Panc1 (cell line): Measurements from ENCODE around the gene SLC5A2. TPM values are rescaled to one million over a fixed set of nuclear protein-coding genes. Genes with fewer than 3 reads are reported as not detected.

Source experiments
- ATAC-seq: fragments of 200-7000 bp; cut with Tn5 transposase; 2 replicates; pipeline ENCODE4 v1.9.1; 2020; ENCODE audit warnings: mild to moderate bottlenecking, moderate library complexity
- BruUV-seq: library from RNA; stranded (reverse); fragments of 400-500 nt; replicated peaks from 2 replicates; lab custom pipeline; 2021; lab: Mats Ljungman, UMichigan
- CTCF ChIA-PET: fragments of 300-600 bp; sonication (Branson Sonifier 250); formaldehyde crosslinking; loops from one replicate; lab custom pipeline; 2022; ENCODE audit warnings: antibody characterized with exemption; lab: Charles Lee
- POLR2A ChIA-PET: fragments of 300-600 bp; sonication (Branson Sonifier 250); formaldehyde crosslinking; loops from one replicate; lab custom pipeline; 2022; ENCODE audit warnings: antibody characterized with exemption; lab: Charles Lee
- DNase-seq: peaks from one replicate; pipeline ENCODE4 v3.0.0-alpha.2; 2010; ENCODE audit warnings: low read depth, low spot score
- H3K27ac ChIP-seq: 2 replicates; pipeline ENCODE4 v1.5.1; 2011; ENCODE audit warnings: mild to moderate bottlenecking, low read length, inconsistent platforms
- H3K27me3 ChIP-seq: fragments of 200-500 bp; sonication (Bioruptor generic); 2 replicates; pipeline ENCODE4 v1.6.0; 2014; ENCODE audit warnings: low read length, inconsistent platforms; ENCODE audit not compliant: control insufficient read depth, insufficient read depth
- H3K36me3 ChIP-seq: fragments of 200-500 bp; sonication (Bioruptor generic); 2 replicates; pipeline ENCODE4 v1.5.1; 2014; ENCODE audit warnings: inconsistent platforms, mild to moderate bottlenecking, low read length, moderate library complexity; ENCODE audit not compliant: control insufficient read depth, insufficient read depth
- H3K4me1 ChIP-seq: 2 replicates; pipeline ENCODE4 v1.5.1; 2011; ENCODE audit warnings: inconsistent platforms, mild to moderate bottlenecking, low read length, moderate library complexity; ENCODE audit not compliant: control insufficient read depth, insufficient read depth
- H3K4me3 ChIP-seq, 2 experiments: 2 replicates each; pipeline ENCODE4 v1.5.1; 2011 to 2012; ENCODE audit warnings: low read depth in 2 of 2, low read length in 2 of 2, mild to moderate bottlenecking in 2 of 2, inconsistent platforms in 1 of 2, moderate library complexity in 1 of 2
- H3K9me3 ChIP-seq: fragments of 200-500 bp; sonication (Bioruptor generic); 2 replicates; pipeline ENCODE4 v1.5.1; 2014; ENCODE audit warnings: low read depth, mild to moderate bottlenecking, inconsistent platforms, low read length, moderate library complexity; ENCODE audit not compliant: control insufficient read depth, insufficient read depth
- POLR2AphosphoS5 ChIP-seq: IDR thresholded peaks from 2 replicates; pipeline ENCODE4 v1.6.1; 2012; ENCODE audit warnings: mild to moderate bottlenecking, low read depth, low read length, moderate library complexity
- SIN3A ChIP-seq: IDR thresholded peaks from 2 replicates; pipeline ENCODE4 v1.6.1; 2012; ENCODE audit warnings: low read depth, mild to moderate bottlenecking, low read length, moderate library complexity, borderline replicate concordance; ENCODE audit not compliant: insufficient read depth
- TCF7L2 ChIP-seq: IDR thresholded peaks from 2 replicates; pipeline ENCODE4 v1.6.1; 2011; ENCODE audit warnings: mild to moderate bottlenecking, low read depth, low read length, inconsistent platforms
- in situ Hi-C: cut with HindIII; loops from 2 replicates; pipeline ENCODE4 v1.10.0; 2016; ENCODE audit warnings: low sequenced_read_pairs, low pct_unique_long_range_greater_than_20kb
- intact Hi-C: fragments of 100-400 bp; cut with micrococcal nuclease; formaldehyde crosslinking; loops from one replicate; pipeline ENCODE4 v1.10.0; 2022; ENCODE audit not compliant: unreplicated experiment
- total RNA-seq: library from RNA; stranded (reverse); gene quantifications from one replicate; pipeline ENCODE4 v1.2.1, GENCODE V29; 2021; ENCODE audit not compliant: unreplicated experiment
- TF ChIP-seq, protein P1 (sequence below): fragments of 450-650 bp; IDR thresholded peaks from 2 replicates; pipeline ENCODE4 v1.5.1; 2017; ENCODE audit warnings: mild to moderate bottlenecking
- TF ChIP-seq, protein P2 (sequence below), 2 experiments: IDR thresholded peaks; 2 replicates each; pipeline ENCODE4 v1.6.1; 2011 to 2012; ENCODE audit warnings: low read depth in 2 of 2, control low read depth in 1 of 2, low read length in 1 of 2, mild to moderate bottlenecking in 1 of 2, moderate library complexity in 1 of 2; ENCODE audit not compliant: insufficient read depth in 1 of 2

Gene SLC5A2
- total RNA-seq, 1 experiment from 2014 or later = 0.15 TPM

DNA sequence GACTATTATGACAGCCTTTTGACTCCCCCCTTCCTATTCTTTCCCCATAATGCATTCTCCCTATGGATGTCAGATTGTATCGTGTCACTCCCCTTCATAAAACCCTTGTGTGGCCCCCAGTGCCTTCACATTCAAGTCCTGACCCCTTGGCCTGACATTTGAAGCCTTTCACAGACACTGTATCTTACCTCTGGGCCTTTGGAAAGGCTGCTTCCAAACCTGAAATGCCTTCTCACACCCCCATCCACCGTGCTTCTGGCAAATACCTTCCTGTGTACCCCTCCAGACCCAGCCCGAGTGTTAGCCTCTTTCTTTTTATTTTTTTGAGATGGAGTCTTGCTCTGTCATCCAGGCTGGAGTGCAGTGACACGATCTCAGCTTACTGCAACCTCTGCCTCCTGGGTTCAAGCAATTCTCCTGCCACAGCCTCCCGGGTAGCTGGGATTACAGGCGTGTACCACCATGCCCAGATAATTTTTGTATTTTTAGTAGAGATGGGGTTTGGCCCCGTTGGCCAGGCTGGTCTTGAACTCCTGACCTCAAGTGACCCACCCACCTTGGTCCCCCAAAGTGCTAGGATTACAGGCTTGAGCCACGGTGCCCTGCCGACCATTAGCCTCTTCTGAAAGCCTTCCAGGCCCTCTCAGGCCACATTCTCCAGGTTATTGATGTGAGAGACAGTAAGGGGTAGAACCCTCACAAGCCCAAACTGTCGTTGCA is 21.6 kb upstream of the SLC5A2 start:
- in situ Hi-C loops (no loop called here), intact Hi-C loops (no loop called here)
- TF ChIP-seq, protein P1, sequence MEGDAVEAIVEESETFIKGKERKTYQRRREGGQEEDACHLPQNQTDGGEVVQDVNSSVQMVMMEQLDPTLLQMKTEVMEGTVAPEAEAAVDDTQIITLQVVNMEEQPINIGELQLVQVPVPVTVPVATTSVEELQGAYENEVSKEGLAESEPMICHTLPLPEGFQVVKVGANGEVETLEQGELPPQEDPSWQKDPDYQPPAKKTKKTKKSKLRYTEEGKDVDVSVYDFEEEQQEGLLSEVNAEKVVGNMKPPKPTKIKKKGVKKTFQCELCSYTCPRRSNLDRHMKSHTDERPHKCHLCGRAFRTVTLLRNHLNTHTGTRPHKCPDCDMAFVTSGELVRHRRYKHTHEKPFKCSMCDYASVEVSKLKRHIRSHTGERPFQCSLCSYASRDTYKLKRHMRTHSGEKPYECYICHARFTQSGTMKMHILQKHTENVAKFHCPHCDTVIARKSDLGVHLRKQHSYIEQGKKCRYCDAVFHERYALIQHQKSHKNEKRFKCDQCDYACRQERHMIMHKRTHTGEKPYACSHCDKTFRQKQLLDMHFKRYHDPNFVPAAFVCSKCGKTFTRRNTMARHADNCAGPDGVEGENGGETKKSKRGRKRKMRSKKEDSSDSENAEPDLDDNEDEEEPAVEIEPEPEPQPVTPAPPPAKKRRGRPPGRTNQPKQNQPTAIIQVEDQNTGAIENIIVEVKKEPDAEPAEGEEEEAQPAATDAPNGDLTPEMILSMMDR = no peak
- TF ChIP-seq SIN3A (no peak), TCF7L2 (no peak), POLR2AphosphoS5 (no peak)
- TF ChIP-seq, protein P2, sequence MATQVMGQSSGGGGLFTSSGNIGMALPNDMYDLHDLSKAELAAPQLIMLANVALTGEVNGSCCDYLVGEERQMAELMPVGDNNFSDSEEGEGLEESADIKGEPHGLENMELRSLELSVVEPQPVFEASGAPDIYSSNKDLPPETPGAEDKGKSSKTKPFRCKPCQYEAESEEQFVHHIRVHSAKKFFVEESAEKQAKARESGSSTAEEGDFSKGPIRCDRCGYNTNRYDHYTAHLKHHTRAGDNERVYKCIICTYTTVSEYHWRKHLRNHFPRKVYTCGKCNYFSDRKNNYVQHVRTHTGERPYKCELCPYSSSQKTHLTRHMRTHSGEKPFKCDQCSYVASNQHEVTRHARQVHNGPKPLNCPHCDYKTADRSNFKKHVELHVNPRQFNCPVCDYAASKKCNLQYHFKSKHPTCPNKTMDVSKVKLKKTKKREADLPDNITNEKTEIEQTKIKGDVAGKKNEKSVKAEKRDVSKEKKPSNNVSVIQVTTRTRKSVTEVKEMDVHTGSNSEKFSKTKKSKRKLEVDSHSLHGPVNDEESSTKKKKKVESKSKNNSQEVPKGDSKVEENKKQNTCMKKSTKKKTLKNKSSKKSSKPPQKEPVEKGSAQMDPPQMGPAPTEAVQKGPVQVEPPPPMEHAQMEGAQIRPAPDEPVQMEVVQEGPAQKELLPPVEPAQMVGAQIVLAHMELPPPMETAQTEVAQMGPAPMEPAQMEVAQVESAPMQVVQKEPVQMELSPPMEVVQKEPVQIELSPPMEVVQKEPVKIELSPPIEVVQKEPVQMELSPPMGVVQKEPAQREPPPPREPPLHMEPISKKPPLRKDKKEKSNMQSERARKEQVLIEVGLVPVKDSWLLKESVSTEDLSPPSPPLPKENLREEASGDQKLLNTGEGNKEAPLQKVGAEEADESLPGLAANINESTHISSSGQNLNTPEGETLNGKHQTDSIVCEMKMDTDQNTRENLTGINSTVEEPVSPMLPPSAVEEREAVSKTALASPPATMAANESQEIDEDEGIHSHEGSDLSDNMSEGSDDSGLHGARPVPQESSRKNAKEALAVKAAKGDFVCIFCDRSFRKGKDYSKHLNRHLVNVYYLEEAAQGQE (IDR thresholded peaks at IDR 0.05; ENCODE audit: insufficient read depth in 1 of 2, low read depth in 2 of 2, low read length in 1 of 2) = no peak
- no peak for DNase-seq
- H3K9me3 ChIP-seq = no peaks in the 10 kb centered on the region
- POLR2A ChIA-PET = interaction anchor here (0.9 kb wide), 1 partner anchor 252 kb away, joined by 3 read pairs; a partner anchor contains a TSS
- H3K36me3 ChIP-seq = no peaks in the 10 kb centered on the region
- H3K27ac ChIP-seq = no peak overlapping the region
- H3K4me1 ChIP-seq = peaks cover 18% of the 10 kb centered on the region
- no peak for ATAC-seq
- CTCF ChIA-PET = interaction anchor here (0.6 to 1.0 kb wide), 2 partner anchors 235 to 343 kb away, joined by 3 read pairs; no protein-coding TSS in a partner anchor
- H3K4me3 ChIP-seq = no peak overlapping the region
- no TSS peak for BruUV-seq
- no peaks in the 10 kb centered on the region for H3K27me3 ChIP-seq

DNA sequence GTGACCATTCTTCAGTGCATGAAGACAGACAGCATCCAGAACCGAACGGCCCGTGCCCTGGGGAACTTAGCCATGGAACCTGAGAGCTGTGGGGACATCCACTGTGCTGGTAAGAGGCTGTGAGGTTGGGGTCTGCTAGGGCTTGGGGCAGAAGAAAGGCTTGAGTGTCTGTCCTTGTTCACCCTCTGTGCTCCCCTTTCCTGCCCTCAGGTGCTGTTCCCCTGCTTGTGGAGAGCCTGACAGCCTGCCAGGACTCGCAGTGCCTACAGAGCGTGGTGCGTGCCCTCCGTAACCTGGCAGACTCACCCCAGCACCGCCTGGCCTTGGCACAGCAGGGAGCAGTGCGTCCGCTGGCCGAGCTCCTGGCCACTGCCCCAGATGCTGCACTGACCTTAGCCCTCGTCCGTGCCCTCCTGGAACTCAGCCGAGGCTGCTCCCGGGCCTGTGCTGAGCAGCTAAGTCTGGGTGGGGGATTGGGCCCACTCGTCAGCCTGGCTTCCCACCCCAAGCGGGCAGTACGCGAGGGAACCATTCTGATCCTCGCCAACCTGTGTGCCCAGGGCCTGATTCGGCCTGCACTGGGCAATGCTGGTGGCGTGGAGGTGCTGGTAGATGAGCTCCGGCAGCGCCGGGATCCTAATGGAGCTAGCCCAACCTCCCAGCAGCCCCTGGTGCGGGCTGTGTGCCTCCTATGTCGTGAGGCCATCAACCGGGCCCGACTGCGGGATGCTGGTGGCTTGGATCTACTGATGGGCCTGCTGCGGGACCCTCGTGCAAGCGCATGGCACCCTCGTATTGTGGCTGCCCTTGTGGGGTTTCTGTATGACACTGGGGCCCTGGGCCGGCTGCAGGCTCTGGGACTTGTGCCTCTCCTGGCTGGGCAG is 20.8 kb upstream of the SLC5A2 start:
- no peaks in the 10 kb centered on the region for H3K36me3 ChIP-seq
- H3K4me1 ChIP-seq = peaks cover 10% of the 10 kb centered on the region
- ATAC-seq = no peak
- H3K4me3 ChIP-seq = no peak overlapping the region
- no peak for DNase-seq
- intact Hi-C loops (no loop called here), in situ Hi-C loops (no loop called here)
- POLR2A ChIA-PET = no interaction called here
- H3K9me3 ChIP-seq = no peaks in the 10 kb centered on the region
- no peak overlapping the region for H3K27ac ChIP-seq
- TF ChIP-seq SIN3A = no peak
- no peak for TF ChIP-seq TCF7L2
- TF ChIP-seq, protein P2 (IDR thresholded peaks at IDR 0.05; ENCODE audit: insufficient read depth in 1 of 2, low read depth in 2 of 2, low read length in 1 of 2) = no peak
- CTCF ChIA-PET = no interaction called here
- no TSS peak for BruUV-seq
- H3K27me3 ChIP-seq = no peaks in the 10 kb centered on the region
